HFF-Myc (cell line): ENCODE results near the gene PLXNC1.

ENCODE experiments used
- DNase-seq: peaks from one replicate; pipeline ENCODE4 v3.0.0-alpha.2; 2011; ENCODE audit warnings: low read depth; ENCODE audit errors: extremely low read depth
- H3K4me3 ChIP-seq: replicated peaks from 2 replicates; pipeline ENCODE4 v1.5.1; 2011; ENCODE audit warnings: low read depth, mild to moderate bottlenecking, control low read depth, low read length
- TF ChIP-seq, protein P1 (sequence below): IDR thresholded peaks from 2 replicates; pipeline ENCODE4 v1.5.1; 2012; ENCODE audit warnings: mild to moderate bottlenecking, low read depth, low read length, control low read depth; ENCODE audit errors: missing control alignments

The PLXNC1 gene

DNA sequence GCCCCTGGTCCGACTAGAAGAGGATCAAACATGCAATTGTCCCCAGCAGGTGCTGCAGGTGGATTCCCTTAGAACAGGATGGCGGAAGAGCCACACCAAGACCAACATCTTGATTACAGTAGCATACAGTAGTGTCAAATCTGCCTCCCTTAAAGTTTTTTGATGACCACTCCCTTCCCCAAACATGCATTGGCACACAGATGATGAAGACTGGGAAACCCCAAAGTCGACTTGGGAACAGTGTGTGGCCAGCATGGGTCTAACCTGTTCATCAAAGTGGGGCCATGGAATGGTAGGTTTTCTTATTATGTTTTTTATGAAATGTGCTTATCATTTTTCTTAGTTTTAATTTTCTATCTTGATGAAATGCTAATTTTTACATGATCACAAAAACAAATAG is 8.8 kb downstream of the PLXNC1 start:
- no peak overlapping the region for H3K4me3 ChIP-seq
- TF ChIP-seq, protein P1, sequence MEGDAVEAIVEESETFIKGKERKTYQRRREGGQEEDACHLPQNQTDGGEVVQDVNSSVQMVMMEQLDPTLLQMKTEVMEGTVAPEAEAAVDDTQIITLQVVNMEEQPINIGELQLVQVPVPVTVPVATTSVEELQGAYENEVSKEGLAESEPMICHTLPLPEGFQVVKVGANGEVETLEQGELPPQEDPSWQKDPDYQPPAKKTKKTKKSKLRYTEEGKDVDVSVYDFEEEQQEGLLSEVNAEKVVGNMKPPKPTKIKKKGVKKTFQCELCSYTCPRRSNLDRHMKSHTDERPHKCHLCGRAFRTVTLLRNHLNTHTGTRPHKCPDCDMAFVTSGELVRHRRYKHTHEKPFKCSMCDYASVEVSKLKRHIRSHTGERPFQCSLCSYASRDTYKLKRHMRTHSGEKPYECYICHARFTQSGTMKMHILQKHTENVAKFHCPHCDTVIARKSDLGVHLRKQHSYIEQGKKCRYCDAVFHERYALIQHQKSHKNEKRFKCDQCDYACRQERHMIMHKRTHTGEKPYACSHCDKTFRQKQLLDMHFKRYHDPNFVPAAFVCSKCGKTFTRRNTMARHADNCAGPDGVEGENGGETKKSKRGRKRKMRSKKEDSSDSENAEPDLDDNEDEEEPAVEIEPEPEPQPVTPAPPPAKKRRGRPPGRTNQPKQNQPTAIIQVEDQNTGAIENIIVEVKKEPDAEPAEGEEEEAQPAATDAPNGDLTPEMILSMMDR = no peak

GRCh38 chr12:94157981-94158411 is 9.6 kb downstream of the PLXNC1 start:
- no peak for DNase-seq
- H3K4me3 ChIP-seq = no peak overlapping the region
- TF ChIP-seq, protein P1 = no peak

More for the DNA sequence above, 8.8 kb downstream of the PLXNC1 start:
- no peak for DNase-seq

DNA sequence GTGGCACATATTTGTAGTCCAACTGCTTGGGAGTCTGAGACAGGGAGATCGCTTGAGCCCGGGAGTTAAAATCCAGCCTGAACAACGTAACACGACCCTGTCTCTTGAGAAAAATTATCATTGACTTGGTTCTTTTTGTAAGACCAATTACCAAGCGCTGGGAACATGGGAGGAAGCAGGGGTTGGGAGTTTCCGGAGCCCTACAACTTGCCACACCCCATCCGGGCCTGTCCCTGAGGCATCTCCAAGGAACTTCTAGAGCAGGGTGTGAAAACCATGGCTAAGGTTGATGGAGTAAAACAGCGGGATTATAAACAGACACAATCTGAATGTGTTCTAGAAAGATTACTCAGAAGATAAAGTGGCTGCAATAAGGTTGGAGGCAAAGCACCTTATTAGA is 10.3 kb downstream of the PLXNC1 start:
- TF ChIP-seq, protein P1 = no peak
- no peak for DNase-seq
- H3K4me3 ChIP-seq = no peak overlapping the region

DNA sequence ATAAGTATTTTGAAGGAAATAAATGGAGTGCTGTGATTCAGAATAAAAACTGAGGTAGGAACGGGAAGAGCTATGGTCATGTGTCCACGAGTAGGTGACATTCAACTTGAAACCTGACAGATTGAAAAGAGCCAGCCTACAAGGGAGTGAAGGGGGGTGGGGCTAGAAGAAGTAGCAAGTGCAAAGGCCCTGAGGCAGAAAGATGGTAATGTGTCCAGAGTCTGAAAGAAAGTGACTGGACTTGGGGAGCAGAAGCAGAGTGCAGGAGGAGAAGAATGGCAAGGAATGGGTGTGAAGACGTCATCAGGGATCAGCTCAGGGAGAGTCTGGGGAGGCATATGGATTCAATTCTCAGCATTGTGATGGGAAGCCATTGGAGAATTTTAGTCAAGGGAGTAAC is 13.7 kb downstream of the PLXNC1 start:
- TF ChIP-seq, protein P1 = no peak
- no peak for DNase-seq
- H3K4me3 ChIP-seq = no peak overlapping the region

GRCh38 chr12:94163850-94164249 is 15.5 kb downstream of the PLXNC1 start:
- TF ChIP-seq, protein P1 = no peak
- DNase-seq = no peak
- no peak overlapping the region for H3K4me3 ChIP-seq

DNA sequence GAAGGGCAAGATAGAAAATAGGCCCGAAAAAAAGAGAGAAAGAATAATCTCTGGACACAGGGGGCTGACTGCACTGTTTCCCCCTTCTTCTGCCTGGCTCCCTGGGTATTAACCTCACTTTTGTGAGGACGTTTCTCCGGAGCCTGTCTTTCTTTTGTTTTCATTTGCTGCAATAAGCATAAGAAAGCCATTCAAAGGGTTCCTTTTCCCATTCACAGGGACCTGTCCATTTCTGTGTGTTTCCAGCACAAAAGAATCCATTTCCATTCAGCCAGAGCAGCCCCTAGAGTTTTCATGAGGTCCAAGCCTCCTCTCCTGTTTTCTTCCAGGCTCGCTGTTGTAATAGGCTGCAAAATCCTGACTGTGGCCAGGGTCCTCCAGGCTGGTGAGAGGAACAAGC is 16.8 kb downstream of the PLXNC1 start:
- TF ChIP-seq, protein P1 = no peak
- no peak for DNase-seq
- H3K4me3 ChIP-seq = no peak overlapping the region

GRCh38 chr12:94165670-94166364 is 17.4 kb downstream of the PLXNC1 start:
- DNase-seq = no peak
- H3K4me3 ChIP-seq = no peak overlapping the region
- TF ChIP-seq, protein P1 = no peak
